Stomach smooth muscle (tissue), 2 donors: ENCODE results near the gene ICA1.

Experiments
- H3K27ac ChIP-seq: one replicate; pipeline ENCODE4 v1.7.0; 2013; ENCODE audit warnings: mild to moderate bottlenecking, low read length, inconsistent platforms
- H3K27me3 ChIP-seq, 2 donors: one replicate each; pipeline ENCODE4 v1.7.0; 2013; ENCODE audit warnings: low read length in 2 of 2; ENCODE audit not compliant: insufficient read depth in 2 of 2, control insufficient read depth in 1 of 2
- H3K36me3 ChIP-seq, 2 donors: one replicate each; pipeline ENCODE4 v1.7.0; 2013; ENCODE audit warnings: low read length in 2 of 2; ENCODE audit not compliant: control insufficient read depth in 2 of 2, insufficient read depth in 2 of 2
- H3K4me1 ChIP-seq: one replicate; pipeline ENCODE4 v1.7.0; 2013; ENCODE audit warnings: low read length; ENCODE audit not compliant: control insufficient read depth, insufficient read depth
- H3K4me3 ChIP-seq, 2 donors: one replicate each; pipeline ENCODE4 v1.7.0; 2013; ENCODE audit warnings: low read length in 2 of 2
- H3K9ac ChIP-seq, 2 donors: one replicate each; pipeline ENCODE4 v1.7.0; 2013; ENCODE audit warnings: low read length in 2 of 2, mild to moderate bottlenecking in 1 of 2
- H3K9me3 ChIP-seq, 2 donors: one replicate each; pipeline ENCODE4 v1.7.0; 2013; ENCODE audit warnings: low read length in 2 of 2; ENCODE audit not compliant: control insufficient read depth in 2 of 2
- donor health status: healthy.
- donor health status: Pancreatic carcinoma.

Gene ICA1

GRCh38 chr7:8131694-8132605, 130.0 kb downstream of the ICA1 start:
- Histone ChIP-seq H3K9ac (no peak overlapping the region), H3K4me3 (no peak overlapping the region), H3K27ac (no peak overlapping the region), H3K27me3 (no peaks in the 10 kb centered on the region), H3K9me3 (no peaks in the 10 kb centered on the region), H3K36me3 (no peaks in the 10 kb centered on the region), H3K4me1 (no peaks in the 10 kb centered on the region)

DNA sequence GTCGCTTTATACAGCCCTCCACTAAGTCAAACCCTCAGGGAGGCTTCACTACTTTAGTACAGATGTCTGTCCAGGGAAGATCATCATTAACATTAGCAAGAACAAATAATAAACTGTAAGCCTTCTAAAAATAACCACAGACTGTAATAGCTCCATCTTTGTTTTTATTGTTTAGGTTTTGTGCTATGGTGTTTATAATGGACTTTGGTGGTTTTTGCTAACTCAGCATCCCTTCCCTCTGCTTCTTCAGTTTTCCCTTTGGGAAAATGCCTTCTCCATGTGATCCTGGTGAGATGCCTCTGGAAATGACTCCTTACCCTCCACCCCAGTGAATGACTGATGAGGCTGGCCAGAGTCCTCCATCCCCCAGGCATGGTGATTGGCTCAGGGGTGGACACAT, 131.3 kb downstream of the ICA1 start:
- Histone ChIP-seq H3K27me3 (no peaks in the 10 kb centered on the region), H3K9me3 (no peaks in the 10 kb centered on the region), H3K9ac (no peak overlapping the region), H3K27ac (no peak overlapping the region), H3K36me3 (no peaks in the 10 kb centered on the region), H3K4me3 (no peak overlapping the region), H3K4me1 (no peaks in the 10 kb centered on the region)

- no peaks in the 10 kb centered on the region for H3K9me3 ChIP-seq
- no peak overlapping the region for H3K27ac ChIP-seq
- peaks cover 3% of the 10 kb centered on the region for H3K4me1 ChIP-seq
- H3K36me3 ChIP-seq, result no peaks in the 10 kb centered on the region
- H3K4me3 ChIP-seq, result no peak overlapping the region
- H3K9ac ChIP-seq, result no peak overlapping the region
- H3K27me3 ChIP-seq, result no peaks in the 10 kb centered on the region
These were observed 132.7 kb downstream of the ICA1 start for GRCh38 chr7:8129318-8129659.

DNA sequence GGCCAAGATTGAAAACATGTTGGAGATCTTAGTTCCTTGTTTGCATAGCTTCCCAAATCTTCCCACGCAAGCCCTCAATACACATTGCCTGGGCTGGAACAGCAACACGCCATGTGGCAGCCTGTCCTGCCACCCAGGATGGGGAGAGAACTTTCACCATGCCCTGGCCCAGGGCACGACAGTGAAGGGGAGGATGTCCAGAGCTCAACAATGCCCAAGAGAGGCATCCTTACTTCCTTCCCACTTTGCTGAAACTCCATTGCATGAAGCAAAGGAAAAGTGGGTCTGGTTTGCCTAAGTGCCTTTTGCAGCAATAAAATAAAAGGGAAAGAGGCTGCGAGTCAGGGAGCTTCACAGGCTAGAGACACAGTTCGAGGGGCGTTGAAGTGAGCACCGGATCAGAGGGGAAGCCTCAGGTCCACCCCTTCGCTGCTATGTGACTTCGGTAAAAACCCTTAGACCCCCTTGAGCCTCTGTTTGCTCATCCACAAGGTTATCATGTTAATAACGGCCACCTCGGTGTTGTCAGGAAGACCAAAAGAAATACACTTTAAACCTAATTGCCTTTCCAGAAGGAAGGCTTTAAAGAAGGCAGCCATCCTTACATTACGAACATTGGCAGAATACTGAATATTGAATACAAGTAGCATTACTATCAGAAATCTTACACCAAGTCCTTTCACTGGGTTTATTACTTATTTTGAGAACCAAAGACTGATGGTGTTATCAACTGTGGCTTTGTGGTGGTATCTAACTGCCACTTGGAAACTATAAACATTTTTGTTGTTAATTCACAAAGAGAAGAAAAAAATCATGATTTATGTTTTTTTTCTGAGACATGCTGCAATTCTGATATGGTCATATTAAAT, 133.3 kb downstream of the ICA1 start:
- H3K27ac ChIP-seq, result no peak overlapping the region
- no peaks in the 10 kb centered on the region for H3K9me3 ChIP-seq
- no peaks in the 10 kb centered on the region for H3K27me3 ChIP-seq
- no peaks in the 10 kb centered on the region for H3K36me3 ChIP-seq
- H3K4me3 ChIP-seq, result no peak overlapping the region
- H3K9ac ChIP-seq, result no peak overlapping the region
- peaks cover 3% of the 10 kb centered on the region for H3K4me1 ChIP-seq

DNA sequence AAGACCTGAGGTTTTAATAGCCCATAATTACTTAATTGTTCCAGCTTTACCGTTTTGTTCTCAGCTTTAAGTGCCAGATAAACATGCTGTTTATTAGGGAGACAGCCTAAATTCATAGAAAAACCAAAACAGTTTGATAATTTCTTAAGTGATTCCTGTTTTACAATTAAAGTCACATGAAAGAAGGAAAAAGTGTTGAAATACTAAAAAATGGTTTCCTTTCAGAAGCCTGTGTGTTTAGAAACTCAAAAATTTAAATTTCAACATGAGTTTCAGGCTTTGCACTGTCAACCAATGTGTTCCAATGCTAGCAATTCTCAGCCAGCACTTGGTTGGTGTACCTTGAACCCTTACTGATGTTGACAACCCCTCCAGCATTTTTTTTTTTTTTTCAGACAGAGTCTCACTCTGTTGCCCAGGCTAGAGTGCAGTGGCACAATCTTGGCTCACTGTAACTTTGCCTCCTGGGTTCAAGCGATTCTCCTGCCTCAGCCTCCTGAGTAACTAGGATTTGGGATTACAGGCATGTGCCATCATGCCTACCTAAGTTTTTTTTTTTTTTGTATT, 135.3 kb downstream of the ICA1 start:
- H3K9ac ChIP-seq, result no peak overlapping the region
- no peaks in the 10 kb centered on the region for H3K27me3 ChIP-seq
- no peaks in the 10 kb centered on the region for H3K9me3 ChIP-seq
- no peak overlapping the region for H3K27ac ChIP-seq
- peaks cover 3% of the 10 kb centered on the region for H3K4me1 ChIP-seq
- no peaks in the 10 kb centered on the region for H3K36me3 ChIP-seq
- H3K4me3 ChIP-seq, result no peak overlapping the region

DNA sequence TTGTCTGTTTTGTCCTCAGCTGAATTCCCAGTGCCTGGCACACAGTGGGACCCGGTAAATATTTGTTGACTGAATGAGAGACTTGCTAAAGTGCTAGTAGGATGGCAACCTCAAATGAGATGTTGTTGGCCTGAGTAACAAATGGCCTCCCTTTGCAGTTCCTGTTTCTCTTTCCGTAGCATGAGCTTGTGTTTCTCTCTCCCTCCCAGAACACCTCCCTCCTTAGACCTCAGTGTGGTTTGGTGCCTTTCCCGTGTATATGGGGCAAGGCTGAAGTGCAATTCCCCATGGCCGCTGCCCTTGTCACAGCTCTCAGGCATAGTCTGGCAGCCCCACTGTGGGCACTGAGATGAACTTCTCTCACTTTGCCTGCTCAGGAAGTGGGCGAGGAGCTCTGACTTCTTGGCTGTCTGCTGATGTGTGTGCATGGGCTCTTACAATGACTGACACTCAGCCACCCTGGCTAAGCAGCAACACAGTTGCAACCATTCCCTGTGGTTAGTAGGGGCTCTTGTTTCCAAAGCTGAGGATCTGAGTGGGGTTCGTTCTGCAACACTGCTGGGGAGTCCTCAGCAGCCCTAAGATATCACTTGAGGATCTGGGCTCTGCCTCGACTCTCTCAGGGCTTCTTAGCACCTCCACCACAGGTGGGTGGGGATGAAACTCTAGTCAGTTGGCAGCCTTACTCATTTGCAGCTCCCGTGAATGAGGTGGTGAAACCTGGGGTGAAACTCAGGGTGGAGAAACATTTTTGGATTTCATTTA, 136.1 kb downstream of the ICA1 start:
- H3K4me1 ChIP-seq, result peaks cover 5% of the 10 kb centered on the region
- H3K27me3 ChIP-seq, result no peaks in the 10 kb centered on the region
- no peaks in the 10 kb centered on the region for H3K9me3 ChIP-seq
- no peak overlapping the region for H3K27ac ChIP-seq
- no peak overlapping the region for H3K4me3 ChIP-seq
- H3K36me3 ChIP-seq, result no peaks in the 10 kb centered on the region
- H3K9ac ChIP-seq, result no peak overlapping the region

GRCh38 chr7:8121243-8121642, 140.7 kb downstream of the ICA1 start:
- H3K27ac ChIP-seq, result no peak overlapping the region
- H3K9me3 ChIP-seq, result no peaks in the 10 kb centered on the region
- no peaks in the 10 kb centered on the region for H3K27me3 ChIP-seq
- H3K4me3 ChIP-seq, result no peak overlapping the region
- no peak overlapping the region for H3K9ac ChIP-seq
- no peaks in the 10 kb centered on the region for H3K36me3 ChIP-seq
- peaks cover 5% of the 10 kb centered on the region for H3K4me1 ChIP-seq

GRCh38 chr7:8120390-8121058, 141.4 kb downstream of the ICA1 start:
- Histone ChIP-seq H3K27ac (no peak overlapping the region), H3K4me3 (no peak overlapping the region), H3K27me3 (no peaks in the 10 kb centered on the region), H3K9me3 (no peaks in the 10 kb centered on the region), H3K36me3 (no peaks in the 10 kb centered on the region), H3K9ac (no peak overlapping the region), H3K4me1 (peaks cover 4% of the 10 kb centered on the region)

DNA sequence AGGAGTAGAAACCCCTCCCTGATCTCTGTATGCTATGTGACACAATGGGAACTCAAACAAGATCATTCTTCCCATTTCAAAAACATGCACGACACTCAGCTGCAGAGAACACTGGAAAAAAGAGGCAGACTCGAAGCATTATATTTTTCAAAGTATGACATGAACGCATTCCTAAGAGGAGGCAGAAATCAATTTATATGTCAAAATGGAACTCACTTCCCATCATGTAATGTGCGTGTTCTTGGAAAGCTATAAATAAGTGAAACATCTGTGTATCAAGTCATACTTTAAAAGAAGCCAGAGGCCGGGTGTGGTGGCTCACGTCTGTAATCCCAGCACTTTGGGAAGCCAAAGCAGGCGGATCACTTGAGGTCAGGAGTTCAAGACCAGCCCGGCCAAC, 142.7 kb downstream of the ICA1 start:
- no peaks in the 10 kb centered on the region for H3K27me3 ChIP-seq
- peaks cover 2% of the 10 kb centered on the region for H3K4me1 ChIP-seq
- H3K36me3 ChIP-seq, result no peaks in the 10 kb centered on the region
- H3K27ac ChIP-seq, result no peak overlapping the region
- no peaks in the 10 kb centered on the region for H3K9me3 ChIP-seq
- H3K9ac ChIP-seq, result no peak overlapping the region
- H3K4me3 ChIP-seq, result no peak overlapping the region

DNA sequence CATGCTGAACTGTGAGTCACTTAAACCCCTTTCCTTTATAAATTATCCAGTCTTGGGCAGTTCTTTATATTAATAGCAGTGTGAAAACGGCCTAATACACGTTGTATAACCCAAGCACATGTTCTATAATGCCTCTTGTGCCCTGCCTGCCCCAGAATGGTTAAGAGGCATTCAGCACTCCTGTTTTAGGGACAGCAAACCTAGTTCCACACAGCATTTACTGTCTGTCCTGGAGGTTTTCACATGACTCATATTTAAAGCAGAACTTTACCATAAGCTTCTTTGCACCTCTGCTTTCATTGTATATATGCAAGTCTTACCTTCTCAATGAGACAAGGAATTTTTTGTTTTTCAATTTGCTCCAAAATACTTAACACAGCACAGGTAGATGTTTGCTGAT, 144.8 kb downstream of the ICA1 start:
- no peak overlapping the region for H3K27ac ChIP-seq
- H3K36me3 ChIP-seq, result no peaks in the 10 kb centered on the region
- no peak overlapping the region for H3K4me3 ChIP-seq
- no peaks in the 10 kb centered on the region for H3K9me3 ChIP-seq
- H3K9ac ChIP-seq, result no peak overlapping the region
- H3K27me3 ChIP-seq, result no peaks in the 10 kb centered on the region
- H3K4me1 ChIP-seq, result peaks cover 4% of the 10 kb centered on the region
